DOHH2 (cell line): Measurements from ENCODE around the gene UBA7.

Experiments used
- H3F3A ChIP-seq: fragments of 200-600 bp; sonication (generic), shearing (Covaris generic); 2 replicates; pipeline ENCODE4 v1.6.0; 2016; ENCODE audit warnings: antibody characterized with exemption, mild to moderate bottlenecking; ENCODE audit not compliant: control insufficient read depth, insufficient read depth
- H3K27ac ChIP-seq: fragments of 200-600 bp; sonication (generic); 2 replicates; pipeline ENCODE4 v1.5.1; 2014; ENCODE audit warnings: low read depth, mild to moderate bottlenecking, low read length, moderate library complexity
- H3K27me3 ChIP-seq: fragments of 200-600 bp; sonication (generic); 2 replicates; pipeline ENCODE4 v1.6.1; 2014; ENCODE audit warnings: mild to moderate bottlenecking, low read length, mixed read lengths; ENCODE audit not compliant: control insufficient read depth
- H3K36me3 ChIP-seq: fragments of 200-600 bp; sonication (generic); 2 replicates; pipeline ENCODE4 v1.6.1; 2014; ENCODE audit warnings: mild to moderate bottlenecking, low read length, moderate library complexity, mixed read lengths; ENCODE audit not compliant: control insufficient read depth
- H3K4me1 ChIP-seq: fragments of 200-600 bp; sonication (generic); 2 replicates; pipeline ENCODE4 v1.6.1; 2014; ENCODE audit warnings: mild to moderate bottlenecking, low read length, mixed read lengths; ENCODE audit not compliant: control insufficient read depth
- H3K4me2 ChIP-seq: fragments of 200-600 bp; sonication (generic); 2 replicates; pipeline ENCODE4 v1.6.0; 2014; ENCODE audit warnings: mild to moderate bottlenecking, low read length, moderate library complexity
- H3K4me3 ChIP-seq: fragments of 200-600 bp; sonication (generic); 2 replicates; pipeline ENCODE4 v1.5.1; 2014; ENCODE audit warnings: mild to moderate bottlenecking, low read length, mixed read lengths
- H3K79me2 ChIP-seq: fragments of 200-600 bp; sonication (generic); 2 replicates; pipeline ENCODE4 v1.6.1; 2014; ENCODE audit warnings: mild to moderate bottlenecking, low read length, mixed read lengths; ENCODE audit not compliant: control insufficient read depth
- H3K9me2 ChIP-seq: fragments of 200-600 bp; sonication (generic); replicated peaks from 2 replicates; pipeline ENCODE4 v1.6.1; 2014; ENCODE audit warnings: mild to moderate bottlenecking, low read length, mixed read lengths; ENCODE audit not compliant: control insufficient read depth
- H3K9me3 ChIP-seq: fragments of 200-600 bp; sonication (generic); 2 replicates; pipeline ENCODE4 v1.6.1; 2014; ENCODE audit warnings: antibody characterized with exemption, low read length, mixed read lengths; ENCODE audit not compliant: control insufficient read depth, insufficient read depth
- H4K20me1 ChIP-seq: fragments of 200-600 bp; sonication (generic); 2 replicates; pipeline ENCODE4 v1.6.0; 2014; ENCODE audit warnings: low read depth, mild to moderate bottlenecking, antibody characterized with exemption, low read length, moderate library complexity; ENCODE audit not compliant: control insufficient read depth, insufficient read depth
- EZH2phosphoT487 ChIP-seq: fragments of 200-600 bp; sonication (generic); IDR thresholded peaks from 2 replicates; pipeline ENCODE4 v1.6.1; 2017; ENCODE audit warnings: borderline replicate concordance, mild to moderate bottlenecking, antibody characterized with exemption, low read length, moderate library complexity, mixed read lengths
- TF ChIP-seq, protein P1 (sequence below): fragments of 200-600 bp; sonication (generic); IDR thresholded peaks from one replicate; pipeline ENCODE4 v1.5.1; 2014; ENCODE audit warnings: antibody characterized with exemption, mild to moderate bottlenecking, low read depth, low read length; ENCODE audit not compliant: poor library complexity, severe bottlenecking

The UBA7 gene

DNA sequence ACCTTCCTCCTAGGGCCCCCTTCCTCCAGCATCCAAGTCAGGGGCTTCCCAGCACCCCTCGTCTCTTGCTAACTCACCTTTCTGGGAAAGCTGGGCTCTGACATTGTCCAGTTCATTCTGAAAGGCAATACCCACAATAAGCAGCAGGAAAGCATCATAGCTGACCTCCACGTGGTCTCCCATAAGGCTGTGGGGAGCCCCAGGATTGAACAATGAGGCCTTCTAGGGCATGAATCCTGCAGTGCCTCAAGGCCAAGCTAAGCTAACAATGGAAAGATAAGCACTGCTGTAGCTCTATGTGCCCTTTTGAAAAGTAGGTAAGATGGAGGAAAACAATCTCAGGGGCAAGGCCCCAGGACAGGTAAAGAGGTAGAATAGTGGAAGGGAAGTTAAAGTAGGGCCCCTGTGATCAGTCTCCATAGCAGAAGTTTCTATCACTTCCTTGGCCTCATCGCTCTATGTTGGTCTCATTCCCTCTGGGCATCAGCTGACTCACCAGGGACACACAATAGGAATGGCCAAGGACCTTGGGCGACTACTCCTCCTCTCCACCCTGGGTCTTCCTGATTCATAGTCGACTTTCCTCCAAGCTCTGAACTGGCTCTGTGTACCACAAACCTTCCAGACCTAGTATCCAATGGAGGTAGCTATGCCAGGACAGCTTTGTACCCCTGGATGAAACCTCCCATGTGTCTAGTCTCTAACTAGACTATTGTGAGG, 30.9 kb upstream of the UBA7 start:
- no peaks in the 10 kb centered on the region for H3F3A ChIP-seq
- no peaks in the 10 kb centered on the region for H3K9me3 ChIP-seq
- no peak overlapping the region for H3K27ac ChIP-seq
- H3K27me3 ChIP-seq = no peaks in the 10 kb centered on the region
- no peaks in the 10 kb centered on the region for H3K9me2 ChIP-seq
- TF ChIP-seq, protein P1, sequence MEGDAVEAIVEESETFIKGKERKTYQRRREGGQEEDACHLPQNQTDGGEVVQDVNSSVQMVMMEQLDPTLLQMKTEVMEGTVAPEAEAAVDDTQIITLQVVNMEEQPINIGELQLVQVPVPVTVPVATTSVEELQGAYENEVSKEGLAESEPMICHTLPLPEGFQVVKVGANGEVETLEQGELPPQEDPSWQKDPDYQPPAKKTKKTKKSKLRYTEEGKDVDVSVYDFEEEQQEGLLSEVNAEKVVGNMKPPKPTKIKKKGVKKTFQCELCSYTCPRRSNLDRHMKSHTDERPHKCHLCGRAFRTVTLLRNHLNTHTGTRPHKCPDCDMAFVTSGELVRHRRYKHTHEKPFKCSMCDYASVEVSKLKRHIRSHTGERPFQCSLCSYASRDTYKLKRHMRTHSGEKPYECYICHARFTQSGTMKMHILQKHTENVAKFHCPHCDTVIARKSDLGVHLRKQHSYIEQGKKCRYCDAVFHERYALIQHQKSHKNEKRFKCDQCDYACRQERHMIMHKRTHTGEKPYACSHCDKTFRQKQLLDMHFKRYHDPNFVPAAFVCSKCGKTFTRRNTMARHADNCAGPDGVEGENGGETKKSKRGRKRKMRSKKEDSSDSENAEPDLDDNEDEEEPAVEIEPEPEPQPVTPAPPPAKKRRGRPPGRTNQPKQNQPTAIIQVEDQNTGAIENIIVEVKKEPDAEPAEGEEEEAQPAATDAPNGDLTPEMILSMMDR = no peak
- no peak for TF ChIP-seq EZH2phosphoT487
- H3K79me2 ChIP-seq = no peaks in the 10 kb centered on the region
- peaks cover 8% of the 10 kb centered on the region for H3K4me1 ChIP-seq
- no peaks in the 10 kb centered on the region for H4K20me1 ChIP-seq
- peaks cover 75% of the 10 kb centered on the region for H3K36me3 ChIP-seq
- no peak overlapping the region for H3K4me3 ChIP-seq
- no peak overlapping the region for H3K4me2 ChIP-seq

GRCh38 chr3:49842843-49843517, 29.2 kb upstream of the UBA7 start:
- no peak overlapping the region for H3K4me3 ChIP-seq
- no peaks in the 10 kb centered on the region for H3K9me3 ChIP-seq
- no peaks in the 10 kb centered on the region for H3K79me2 ChIP-seq
- no peaks in the 10 kb centered on the region for H3F3A ChIP-seq
- peaks cover 80% of the 10 kb centered on the region for H3K36me3 ChIP-seq
- TF ChIP-seq EZH2phosphoT487 = no peak
- TF ChIP-seq, protein P1 = no peak
- H3K27ac ChIP-seq = no peak overlapping the region
- H3K4me1 ChIP-seq = peaks cover 15% of the 10 kb centered on the region
- no peak overlapping the region for H3K4me2 ChIP-seq
- no peaks in the 10 kb centered on the region for H3K27me3 ChIP-seq
- no peaks in the 10 kb centered on the region for H4K20me1 ChIP-seq
- no peaks in the 10 kb centered on the region for H3K9me2 ChIP-seq

GRCh38 chr3:49841806-49842205, 28.1 kb upstream of the UBA7 start:
- Histone ChIP-seq H3K9me2 (no peaks in the 10 kb centered on the region), H3K4me2 (no peak overlapping the region), H3F3A (no peaks in the 10 kb centered on the region), H3K79me2 (no peaks in the 10 kb centered on the region), H3K4me1 (peaks cover 15% of the 10 kb centered on the region), H3K9me3 (no peaks in the 10 kb centered on the region), H4K20me1 (no peaks in the 10 kb centered on the region), H3K4me3 (no peak overlapping the region), H3K27ac (no peak overlapping the region), H3K27me3 (no peaks in the 10 kb centered on the region), H3K36me3 (peaks cover 83% of the 10 kb centered on the region)
- no peak for TF ChIP-seq EZH2phosphoT487

GRCh38 chr3:49841126-49841696, 27.5 kb upstream of the UBA7 start:
- Histone ChIP-seq H3K4me2 (no peak overlapping the region), H3K9me2 (no peaks in the 10 kb centered on the region), H4K20me1 (no peaks in the 10 kb centered on the region), H3K4me3 (no peak overlapping the region), H3F3A (no peaks in the 10 kb centered on the region), H3K79me2 (no peaks in the 10 kb centered on the region), H3K27me3 (no peaks in the 10 kb centered on the region), H3K27ac (no peak overlapping the region), H3K36me3 (peaks cover 85% of the 10 kb centered on the region), H3K9me3 (no peaks in the 10 kb centered on the region), H3K4me1 (peaks cover 15% of the 10 kb centered on the region)
- TF ChIP-seq, protein P1 = peak; percentile 91
- TF ChIP-seq EZH2phosphoT487 = no peak
